Duodenal mucosa (tissue), 2 donors: ENCODE results near the gene SLC6A11.

ENCODE experiments used
- H3K27ac ChIP-seq: one replicate; pipeline ENCODE4 v1.7.0; 2013; ENCODE audit warnings: low read depth, low read length
- H3K27me3 ChIP-seq, 2 donors: one replicate each; pipeline ENCODE4 v1.7.0; 2013; ENCODE audit warnings: low read length in 2 of 2, control low read depth in 1 of 2; ENCODE audit not compliant: insufficient read depth in 2 of 2, control insufficient read depth in 1 of 2
- H3K36me3 ChIP-seq, 2 donors: one replicate each; pipeline ENCODE4 v1.7.0; 2013; ENCODE audit warnings: low read length in 2 of 2, control low read depth in 1 of 2; ENCODE audit not compliant: insufficient read depth in 2 of 2, control insufficient read depth in 1 of 2
- H3K4me1 ChIP-seq, 2 donors: one replicate each; pipeline ENCODE4 v1.7.0; 2013; ENCODE audit warnings: low read length in 2 of 2, control low read depth in 1 of 2; ENCODE audit not compliant: insufficient read depth in 2 of 2, control insufficient read depth in 1 of 2
- H3K4me3 ChIP-seq, 2 donors: one replicate each; pipeline ENCODE4 v1.7.0; 2013; ENCODE audit warnings: low read length in 2 of 2, low read depth in 1 of 2
- H3K9ac ChIP-seq, 2 donors: one replicate each; pipeline ENCODE4 v1.7.0; 2013; ENCODE audit warnings: low read length in 2 of 2, low read depth in 1 of 2
- H3K9me3 ChIP-seq, 2 donors: one replicate each; pipeline ENCODE4 v1.7.0; 2013; ENCODE audit warnings: low read length in 2 of 2, control low read depth in 1 of 2; ENCODE audit not compliant: control insufficient read depth in 1 of 2

The SLC6A11 gene

GRCh38 chr3:10816019-10816862 lies at the start of gene SLC6A11:
Gene SLC6A11 (plus strand): TSS chr3:10816228. CDS start chr3:10816266, 38 bp downstream.
- peaks cover 0 to 26% of the 10 kb centered on the region in 2 donors for H3K27me3 ChIP-seq
- H3K4me3 ChIP-seq = no peak within 1 kb of the TSS
- H3K36me3 ChIP-seq = no peaks in the 10 kb centered on the region
- H3K9ac ChIP-seq = no peak within 1 kb of the TSS
- no peak within 1 kb of the TSS for H3K27ac ChIP-seq
- no peaks in the 10 kb centered on the region for H3K9me3 ChIP-seq
- no peaks in the 10 kb centered on the region for H3K4me1 ChIP-seq

GRCh38 chr3:10768708-10769394 lies 47.2 kb upstream of the SLC6A11 start:
- no peak overlapping the region for H3K27ac ChIP-seq
- H3K4me3 ChIP-seq = no peak overlapping the region
- no peaks in the 10 kb centered on the region for H3K36me3 ChIP-seq
- peaks cover 0 to 4% of the 10 kb centered on the region in 2 donors for H3K9me3 ChIP-seq
- H3K4me1 ChIP-seq = no peaks in the 10 kb centered on the region
- no peak overlapping the region for H3K9ac ChIP-seq
- H3K27me3 ChIP-seq = peaks cover 0 to 3% of the 10 kb centered on the region in 2 donors

GRCh38 chr3:10770547-10770946 lies 45.5 kb upstream of the SLC6A11 start:
- no peak overlapping the region for H3K27ac ChIP-seq
- H3K27me3 ChIP-seq = peaks cover under 1 to 3% of the 10 kb centered on the region in 2 donors
- no peak overlapping the region for H3K4me3 ChIP-seq
- no peaks in the 10 kb centered on the region for H3K4me1 ChIP-seq
- H3K9ac ChIP-seq = no peak overlapping the region
- H3K36me3 ChIP-seq = no peaks in the 10 kb centered on the region
- peaks cover 0 to 4% of the 10 kb centered on the region in 2 donors for H3K9me3 ChIP-seq

GRCh38 chr3:10770981-10771380 lies 45.0 kb upstream of the SLC6A11 start:
- Histone ChIP-seq H3K36me3 (no peaks in the 10 kb centered on the region), H3K4me3 (no peak overlapping the region), H3K9me3 (peaks cover 0 to 4% of the 10 kb centered on the region in 2 donors), H3K27me3 (peaks cover 3% of the 10 kb centered on the region in 2 donors), H3K27ac (no peak overlapping the region), H3K4me1 (no peaks in the 10 kb centered on the region), H3K9ac (no peak overlapping the region)

- Histone ChIP-seq H3K9me3 (peaks cover 0 to 4% of the 10 kb centered on the region in 2 donors), H3K9ac (no peak overlapping the region), H3K4me3 (no peak overlapping the region), H3K27me3 (peaks cover 3% of the 10 kb centered on the region in 2 donors), H3K27ac (no peak overlapping the region), H3K36me3 (no peaks in the 10 kb centered on the region), H3K4me1 (no peaks in the 10 kb centered on the region)
These were observed 44.4 kb upstream of the SLC6A11 start for GRCh38 chr3:10771486-10772270.

GRCh38 chr3:10772271-10773161 lies 43.5 kb upstream of the SLC6A11 start:
- H3K27ac ChIP-seq = no peak overlapping the region

GRCh38 chr3:10774129-10774670 lies 41.8 kb upstream of the SLC6A11 start:
- Histone ChIP-seq H3K9ac (no peak overlapping the region), H3K27ac (no peak overlapping the region), H3K27me3 (peaks cover 2 to 3% of the 10 kb centered on the region in 2 donors), H3K4me3 (no peak overlapping the region), H3K36me3 (no peaks in the 10 kb centered on the region), H3K9me3 (peaks cover 0 to 4% of the 10 kb centered on the region in 2 donors), H3K4me1 (no peaks in the 10 kb centered on the region)

More at GRCh38 chr3:10772271-10773161, 43.5 kb upstream of the SLC6A11 start:
- Histone ChIP-seq H3K9me3 (peaks cover 0 to 4% of the 10 kb centered on the region in 2 donors), H3K27me3 (peaks cover 3% of the 10 kb centered on the region in 2 donors), H3K9ac (no peak overlapping the region), H3K4me3 (no peak overlapping the region), H3K4me1 (no peaks in the 10 kb centered on the region), H3K36me3 (no peaks in the 10 kb centered on the region)

GRCh38 chr3:10774825-10775224 lies 41.2 kb upstream of the SLC6A11 start:
- H3K9me3 ChIP-seq = peaks cover 0 to 4% of the 10 kb centered on the region in 2 donors
- H3K9ac ChIP-seq = no peak overlapping the region
- no peaks in the 10 kb centered on the region for H3K36me3 ChIP-seq
- H3K27me3 ChIP-seq = peaks cover 0 to 3% of the 10 kb centered on the region in 2 donors
- H3K27ac ChIP-seq = no peak overlapping the region
- no peak overlapping the region for H3K4me3 ChIP-seq
- no peaks in the 10 kb centered on the region for H3K4me1 ChIP-seq

- Histone ChIP-seq H3K9ac (no peak overlapping the region), H3K4me1 (no peaks in the 10 kb centered on the region), H3K4me3 (no peak overlapping the region), H3K9me3 (peaks cover 0 to 4% of the 10 kb centered on the region in 2 donors), H3K36me3 (no peaks in the 10 kb centered on the region), H3K27me3 (peaks cover 0 to 3% of the 10 kb centered on the region in 2 donors), H3K27ac (no peak overlapping the region)
These were observed 40.8 kb upstream of the SLC6A11 start for GRCh38 chr3:10775259-10775658.
